ENCODE data around the gene TMEM240. TPM values are rescaled to one million over a fixed set of nuclear protein-coding genes. Genes with fewer than 3 reads are reported as not detected.

Gene TMEM240
- total RNA-seq, 2 donors from 2014 or later, result 0.77 to 0.91 TPM

GRCh38 chr1:1565340-1565739, 24.9 kb upstream of the TMEM240 start:
- TF ChIP-seq CTCF (IDR thresholded peaks at IDR 0.05), result no peak

GRCh38 chr1:1564268-1564667, 23.8 kb upstream of the TMEM240 start:
- no peak overlapping the region for H3K27ac ChIP-seq
- no peaks in the 10 kb centered on the region for H3K9me3 ChIP-seq
- no peak for DNase-seq
- no peaks in the 10 kb centered on the region for H3K27me3 ChIP-seq
- TF ChIP-seq CTCF (IDR thresholded peaks at IDR 0.05), result no peak
- intact Hi-C loops (cut with DNase I), result no loop called here
- H3K4me1 ChIP-seq, result no peaks in the 10 kb centered on the region
- no peak overlapping the region for H3K9ac ChIP-seq (ENCODE audit: low read depth in 2 of 2, low read length in 2 of 2)
- H3K4me3 ChIP-seq, result no peak overlapping the region
- H3K36me3 ChIP-seq, result peaks cover 13% of the 10 kb centered on the region

More at GRCh38 chr1:1565340-1565739, 24.9 kb upstream of the TMEM240 start:
- Histone ChIP-seq H3K36me3 (peaks cover 13% of the 10 kb centered on the region), H3K9me3 (no peaks in the 10 kb centered on the region), H3K4me1 (no peaks in the 10 kb centered on the region), H3K27me3 (no peaks in the 10 kb centered on the region), H3K4me3 (no peak overlapping the region), H3K27ac (no peak overlapping the region), H3K9ac (ENCODE audit: low read depth in 2 of 2, low read length in 2 of 2) (no peak overlapping the region)
- DNase-seq, result no peak
- intact Hi-C loops (cut with DNase I), result no loop called here

GRCh38 chr1:1563688-1564087, 23.3 kb upstream of the TMEM240 start:
- TF ChIP-seq CTCF (IDR thresholded peaks at IDR 0.05), result no peak
- intact Hi-C loops (cut with DNase I), result no loop called here
- peaks cover 13% of the 10 kb centered on the region for H3K36me3 ChIP-seq
- no peaks in the 10 kb centered on the region for H3K4me1 ChIP-seq
- no peak overlapping the region for H3K4me3 ChIP-seq
- DNase-seq, result no peak
- H3K9me3 ChIP-seq, result no peaks in the 10 kb centered on the region
- H3K27ac ChIP-seq, result no peak overlapping the region
- no peak overlapping the region for H3K9ac ChIP-seq (ENCODE audit: low read depth in 2 of 2, low read length in 2 of 2)
- no peaks in the 10 kb centered on the region for H3K27me3 ChIP-seq

GRCh38 chr1:1562556-1563195, 22.3 kb upstream of the TMEM240 start:
- DNase-seq, result no peak
- no peak overlapping the region for H3K4me3 ChIP-seq
- H3K36me3 ChIP-seq, result peaks cover 13% of the 10 kb centered on the region
- H3K9ac ChIP-seq (ENCODE audit: low read depth in 2 of 2, low read length in 2 of 2), result no peak overlapping the region
- no peaks in the 10 kb centered on the region for H3K9me3 ChIP-seq
- H3K4me1 ChIP-seq, result no peaks in the 10 kb centered on the region
- intact Hi-C loops (cut with DNase I), result no loop called here
- H3K27me3 ChIP-seq, result no peaks in the 10 kb centered on the region
- no peak for TF ChIP-seq CTCF (IDR thresholded peaks at IDR 0.05)
- no peak overlapping the region for H3K27ac ChIP-seq

GRCh38 chr1:1561801-1562470, 21.5 kb upstream of the TMEM240 start:
- intact Hi-C loops (cut with DNase I), result no loop called here
- no peak overlapping the region for H3K4me3 ChIP-seq
- no peak overlapping the region for H3K27ac ChIP-seq
- no peaks in the 10 kb centered on the region for H3K4me1 ChIP-seq
- no peak for DNase-seq
- no peak overlapping the region for H3K9ac ChIP-seq (ENCODE audit: low read depth in 2 of 2, low read length in 2 of 2)
- no peaks in the 10 kb centered on the region for H3K9me3 ChIP-seq
- peaks cover 13% of the 10 kb centered on the region for H3K36me3 ChIP-seq
- no peaks in the 10 kb centered on the region for H3K27me3 ChIP-seq
- no peak for TF ChIP-seq CTCF (IDR thresholded peaks at IDR 0.05)
